Keratinocyte (primary cell): ENCODE measurements around the gene OR2T27.

ENCODE experiments used
- EZH2 ChIP-seq: IDR thresholded peaks from one replicate; pipeline ENCODE4 v1.6.1; 2012; ENCODE audit warnings: inconsistent platforms, mild to moderate bottlenecking, low read length, moderate library complexity
- TF ChIP-seq, protein P1 (sequence below), 3 experiments: IDR thresholded peaks in 1 of 3; conservative IDR thresholded peaks in 1 of 3; optimal IDR thresholded peaks in 1 of 3; 2 replicates in 2 of 3; 3 replicates in 1 of 3; pipeline versions ENCODE3 to v1.5.1; 2011; ENCODE audit warnings: low read length in 3 of 3, mild to moderate bottlenecking in 3 of 3, moderate library complexity in 2 of 3, control low read depth in 1 of 3, inconsistent platforms in 1 of 3; ENCODE audit not compliant: insufficient read depth in 2 of 3; ENCODE audit errors: extremely low read depth in 1 of 3

DNA sequence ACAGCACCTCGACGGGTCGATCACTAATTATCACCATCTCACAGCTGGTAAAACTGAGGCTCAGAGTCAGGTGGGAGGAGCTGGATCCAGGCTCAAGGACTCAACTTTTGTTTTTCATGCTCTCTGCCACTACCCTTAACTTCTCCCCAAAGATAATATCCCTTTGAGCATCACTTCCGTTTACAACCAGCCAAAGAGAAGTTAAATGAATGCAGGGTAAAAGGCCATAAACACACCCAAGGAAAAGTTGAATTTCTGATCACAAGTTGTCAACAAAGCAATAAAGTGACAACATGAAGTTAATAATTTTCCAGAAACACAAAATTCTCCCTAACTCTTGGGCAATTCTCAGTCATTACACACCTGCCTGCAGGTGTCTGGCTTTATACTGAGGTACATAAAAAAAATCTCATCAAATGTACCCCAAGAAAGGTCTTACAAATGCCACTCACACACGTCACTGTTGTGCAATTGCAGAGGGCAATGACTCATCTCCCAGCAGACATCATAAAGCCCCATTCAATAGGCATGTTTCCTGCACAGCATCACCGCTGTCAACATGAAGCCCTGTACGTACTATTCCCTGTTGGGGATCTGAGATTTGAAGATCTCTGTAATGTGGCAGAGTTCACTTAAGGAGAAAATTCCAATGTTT, 23.8 kb downstream of the OR2T27 start:
- TF ChIP-seq, protein P1, sequence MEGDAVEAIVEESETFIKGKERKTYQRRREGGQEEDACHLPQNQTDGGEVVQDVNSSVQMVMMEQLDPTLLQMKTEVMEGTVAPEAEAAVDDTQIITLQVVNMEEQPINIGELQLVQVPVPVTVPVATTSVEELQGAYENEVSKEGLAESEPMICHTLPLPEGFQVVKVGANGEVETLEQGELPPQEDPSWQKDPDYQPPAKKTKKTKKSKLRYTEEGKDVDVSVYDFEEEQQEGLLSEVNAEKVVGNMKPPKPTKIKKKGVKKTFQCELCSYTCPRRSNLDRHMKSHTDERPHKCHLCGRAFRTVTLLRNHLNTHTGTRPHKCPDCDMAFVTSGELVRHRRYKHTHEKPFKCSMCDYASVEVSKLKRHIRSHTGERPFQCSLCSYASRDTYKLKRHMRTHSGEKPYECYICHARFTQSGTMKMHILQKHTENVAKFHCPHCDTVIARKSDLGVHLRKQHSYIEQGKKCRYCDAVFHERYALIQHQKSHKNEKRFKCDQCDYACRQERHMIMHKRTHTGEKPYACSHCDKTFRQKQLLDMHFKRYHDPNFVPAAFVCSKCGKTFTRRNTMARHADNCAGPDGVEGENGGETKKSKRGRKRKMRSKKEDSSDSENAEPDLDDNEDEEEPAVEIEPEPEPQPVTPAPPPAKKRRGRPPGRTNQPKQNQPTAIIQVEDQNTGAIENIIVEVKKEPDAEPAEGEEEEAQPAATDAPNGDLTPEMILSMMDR (optimal IDR thresholded peaks at IDR 0.05 in 1 of 3, IDR thresholded peaks at IDR 0.05 in 1 of 3, conservative IDR thresholded peaks at IDR 0.05 in 1 of 3; ENCODE audit: extremely low read depth in 1 of 3, insufficient read depth in 2 of 3, low read length in 3 of 3): no peak
- TF ChIP-seq EZH2: no peak
